HCEC 1CT (cell line): ENCODE measurements around the gene CENATAC.
"Not testable (repeated sequence)": the region's sequence is repeated elsewhere in the genome, so short reads cannot be mapped to it uniquely, and the experiment has no call there.

Source experiments
- DNase-seq: peaks from one replicate; pipeline ENCODE4 v3.0.0-alpha.2; 2017

The CENATAC gene

GRCh38 chr11:119056421-119056999, 58.6 kb downstream of the CENATAC start:
- DNase-seq = no peak

DNA sequence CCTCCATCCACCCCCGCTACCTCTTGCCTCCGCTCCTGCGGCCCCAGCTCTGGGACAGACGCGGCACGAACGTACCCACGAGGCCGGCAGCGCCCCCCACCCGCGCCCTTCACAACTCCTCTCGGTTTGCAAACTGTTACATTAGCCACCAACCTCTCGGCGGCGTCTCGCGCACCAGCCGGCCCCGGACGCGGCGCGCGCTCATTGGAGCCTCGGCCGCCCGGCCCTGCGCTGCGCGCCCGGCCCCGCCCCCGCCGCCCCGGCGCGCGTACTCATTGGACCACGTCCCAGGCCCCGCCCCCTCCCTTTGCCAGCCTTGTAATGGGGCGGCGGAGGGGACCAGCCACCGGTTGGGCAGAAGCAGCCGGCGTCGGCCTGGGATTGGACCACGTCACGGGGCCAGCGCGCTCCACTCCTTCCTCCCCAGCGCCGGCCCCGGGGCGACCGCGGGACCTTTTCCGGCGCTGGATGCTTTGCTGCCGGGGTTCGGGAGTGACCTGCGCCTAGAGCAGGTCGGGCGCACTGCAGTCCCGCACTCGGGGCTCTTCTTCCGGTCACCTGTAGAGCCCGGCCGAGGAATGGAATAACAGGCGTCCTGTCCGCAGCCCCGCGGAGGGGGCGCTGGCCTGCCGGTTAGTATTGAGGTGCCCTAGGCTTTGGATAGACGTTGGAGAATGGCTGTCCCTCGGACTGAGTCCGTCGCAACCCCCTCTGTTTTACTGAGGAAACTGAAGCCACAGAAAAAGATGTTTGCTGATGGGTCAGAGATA, 59.2 kb downstream of the CENATAC start, which contains the start of gene HYOU1:
TSS of gene HYOU1 (minus strand) at position 206 of the 770 bp plus-strand sequence. CDS start 1,045 bp downstream, outside the sequence.
- peak; percentile 96 for DNase-seq

DNA sequence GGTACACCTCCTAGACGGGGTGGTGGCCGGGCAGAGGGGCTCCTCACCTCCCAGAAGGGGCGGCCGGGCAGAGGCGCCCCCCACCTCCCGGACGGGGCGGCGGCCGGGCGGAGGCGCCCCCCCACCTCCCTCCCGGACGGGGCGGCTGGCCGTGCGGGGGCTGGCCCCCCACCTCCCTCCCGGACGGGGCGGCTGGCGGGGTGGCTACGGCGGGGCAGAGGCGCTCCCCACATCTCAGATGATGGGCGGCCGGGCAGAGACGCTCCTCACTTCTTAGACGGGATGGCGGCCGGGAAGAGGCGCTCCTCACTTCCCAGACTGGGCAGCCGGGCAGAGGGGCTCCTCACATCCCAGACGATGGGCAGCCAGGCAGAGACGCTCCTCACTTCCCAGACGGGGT, 61.2 kb downstream of the CENATAC start:
- DNase-seq = not testable (repeated sequence)

- no peak for DNase-seq
These were observed 63.3 kb downstream of the CENATAC start for GRCh38 chr11:119061256-119061655.

GRCh38 chr11:119062779-119063178, 64.8 kb downstream of the CENATAC start:
- DNase-seq = peak; percentile 71

DNA sequence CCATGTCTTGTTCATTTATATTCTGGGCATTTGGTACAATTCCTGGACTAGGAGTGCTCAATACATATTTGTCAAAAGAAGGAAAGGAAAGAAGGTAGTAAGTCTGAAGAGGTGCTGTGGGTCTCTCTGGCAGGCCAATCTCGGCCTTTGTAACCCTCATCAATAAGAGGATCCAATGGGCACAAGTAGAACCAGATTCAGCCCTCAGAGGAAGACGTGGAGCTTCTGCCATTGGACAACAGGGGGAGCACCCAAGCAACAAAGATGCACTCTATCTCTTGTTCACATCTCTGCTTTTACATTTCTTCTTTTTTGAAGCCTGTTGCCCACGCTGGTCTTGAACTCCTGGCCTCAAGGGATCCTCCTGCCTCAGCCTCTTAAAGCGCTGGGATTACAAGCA, 67.4 kb downstream of the CENATAC start:
- DNase-seq = peak; percentile 28
